NK-92 treated with Interleukin-12 subunit alpha and Interleukin-12 subunit beta, amount 100 ng/mL, for 24 hours (cell line): ENCODE results near the gene CRYAB.
"Not testable (repeated sequence)": the region's sequence is repeated elsewhere in the genome, so short reads cannot be mapped to it uniquely, and the experiment has no call there.

Experiments used
- DNase-seq: peaks from one replicate; lab custom pipeline; 2025; lab: John Stamatoyannopoulos, UW

Gene CRYAB

DNA sequence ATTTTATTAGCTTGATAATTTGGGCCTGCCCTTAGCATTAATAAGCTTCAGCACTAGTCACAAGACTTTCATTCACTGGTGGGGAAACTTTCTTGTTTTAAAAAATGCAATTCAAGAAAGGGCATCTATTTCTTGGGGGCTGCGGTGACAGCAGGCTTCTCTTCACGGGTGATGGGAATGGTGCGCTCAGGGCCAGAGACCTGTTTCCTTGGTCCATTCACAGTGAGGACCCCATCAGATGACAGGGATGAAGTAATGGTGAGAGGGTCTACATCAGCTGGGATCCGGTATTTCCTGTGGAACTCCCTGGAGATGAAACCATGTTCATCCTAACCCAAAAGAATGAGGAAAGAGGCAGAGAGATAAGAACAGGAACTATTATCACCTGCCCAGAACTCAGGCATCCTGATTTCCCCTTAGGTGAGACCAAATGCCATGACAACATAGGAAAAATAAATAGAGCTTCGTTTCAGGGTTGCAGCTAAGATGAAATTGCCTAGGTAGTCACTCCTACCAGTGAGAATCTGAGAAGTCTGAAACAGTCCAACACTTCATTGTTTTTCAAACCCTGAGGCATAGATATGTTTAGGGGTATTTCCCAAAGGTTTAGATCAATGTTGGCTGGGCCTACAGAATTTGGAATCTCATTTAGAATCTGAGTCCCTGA, 2.8 kb downstream of the CRYAB start:
- DNase-seq, result no peak

DNA sequence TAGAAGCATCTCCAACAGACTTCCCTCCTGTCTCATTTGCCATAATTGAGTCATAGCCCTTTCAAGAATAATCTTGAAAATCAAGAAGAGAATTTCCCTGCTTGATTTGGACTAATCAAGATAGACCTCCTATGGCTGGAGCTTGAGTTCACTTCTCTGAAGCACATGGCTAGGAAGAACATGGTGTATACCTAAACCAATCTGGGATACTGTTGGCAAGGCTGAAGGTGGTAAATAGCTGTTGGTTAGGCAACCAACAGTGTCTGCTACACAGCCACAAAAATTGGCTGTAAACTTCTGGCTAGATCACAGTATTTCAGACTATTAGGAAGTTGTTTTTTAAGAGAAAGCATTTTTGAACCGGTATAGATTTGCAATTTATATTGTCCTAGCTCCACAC, 4.9 kb downstream of the CRYAB start:
- no peak for DNase-seq

DNA sequence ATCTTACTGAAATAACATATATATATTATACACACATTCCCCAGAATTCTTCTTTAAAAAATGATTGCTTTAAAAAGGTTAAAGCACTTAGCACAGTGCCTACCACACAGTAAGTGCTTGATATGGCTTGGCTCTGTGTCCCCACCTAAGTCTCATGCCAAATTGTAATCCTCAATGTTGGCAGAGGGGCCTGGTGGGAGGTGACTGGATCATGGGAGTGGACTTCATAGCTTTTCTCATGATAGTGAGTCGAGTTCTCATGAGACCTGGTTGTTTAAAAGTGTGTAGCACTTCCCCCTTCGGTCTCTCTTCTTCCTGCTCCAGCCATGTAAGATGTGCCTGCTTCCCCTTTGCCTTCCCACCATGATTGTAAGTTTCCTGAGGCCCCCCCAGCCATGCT, 6.2 kb downstream of the CRYAB start:
- DNase-seq, result no peak

DNA sequence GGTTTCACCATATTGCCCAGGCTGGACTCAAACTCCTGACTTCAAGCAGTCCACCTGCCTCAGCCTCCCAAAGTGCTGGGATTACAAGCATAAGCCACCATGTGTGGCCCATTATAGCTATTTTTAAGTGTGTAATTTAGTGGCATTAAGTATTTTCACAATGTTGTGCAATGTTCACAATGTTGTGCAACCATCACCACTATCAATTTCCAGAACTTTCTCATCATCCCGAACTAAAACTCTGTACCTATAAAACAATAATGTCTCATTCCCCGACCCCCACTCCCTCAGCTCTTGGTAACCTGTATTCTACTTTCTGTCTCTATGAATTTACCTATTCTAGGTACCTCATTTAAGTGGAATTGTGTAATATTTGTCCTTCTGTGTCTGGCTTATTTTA, 24.7 kb downstream of the CRYAB start:
- no peak for DNase-seq

DNA sequence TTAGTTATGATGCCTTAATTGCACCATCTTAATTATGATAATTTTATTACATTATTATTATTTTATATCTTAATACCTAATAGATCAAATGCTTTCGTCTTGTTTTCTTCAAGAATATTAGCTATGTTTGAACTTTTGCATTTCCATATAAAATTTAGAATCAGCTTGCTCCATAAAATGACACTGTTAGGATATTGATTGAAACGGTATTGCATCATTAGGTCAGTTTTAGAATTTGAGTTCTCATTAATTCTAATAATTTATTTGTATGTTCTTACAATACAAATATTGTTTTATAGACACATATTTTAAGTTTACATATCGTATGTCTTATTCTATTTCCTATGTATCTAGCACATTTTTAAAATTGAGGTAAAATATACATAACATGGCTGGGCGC, 25.5 kb downstream of the CRYAB start:
- no peak for DNase-seq

DNA sequence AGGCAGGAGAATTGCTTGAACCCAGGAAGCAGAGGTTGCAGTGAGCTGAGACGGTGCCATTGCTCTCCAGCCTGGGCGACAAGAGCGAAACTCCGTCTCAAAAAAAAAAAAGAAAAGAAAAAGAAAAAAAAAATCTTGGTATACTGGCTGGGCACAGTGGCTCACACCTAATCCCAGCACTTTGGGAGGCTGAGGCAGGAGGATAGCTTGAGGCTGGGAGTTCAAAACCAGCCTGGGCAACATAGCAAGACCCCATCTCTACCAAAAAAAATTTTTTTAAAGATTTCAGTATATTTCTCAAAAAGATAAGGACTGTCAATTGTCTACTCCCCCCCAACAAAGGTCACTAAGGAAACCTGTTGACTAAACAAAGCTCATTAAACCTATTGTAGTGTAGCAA, 26.5 kb downstream of the CRYAB start:
- not testable (repeated sequence) for DNase-seq

DNA sequence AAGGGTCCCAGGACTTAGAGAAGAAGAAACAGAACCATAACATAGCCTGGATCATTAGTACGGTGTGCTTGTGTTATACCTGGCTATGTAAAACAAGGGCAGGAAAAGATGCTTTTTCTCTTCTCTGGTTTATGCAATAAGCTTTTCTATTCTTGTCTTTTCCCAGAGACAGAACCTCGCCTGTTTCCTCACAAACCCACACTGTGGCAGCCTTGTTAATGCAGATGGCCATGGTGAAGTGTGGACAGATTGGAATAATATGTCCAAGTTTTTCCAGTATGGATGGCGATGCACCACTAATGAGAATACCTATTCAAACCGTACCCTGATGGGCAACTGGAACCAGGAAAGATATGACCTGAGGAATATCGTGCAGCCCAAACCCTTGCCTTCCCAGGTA, 29.4 kb downstream of the CRYAB start:
- DNase-seq, result no peak

DNA sequence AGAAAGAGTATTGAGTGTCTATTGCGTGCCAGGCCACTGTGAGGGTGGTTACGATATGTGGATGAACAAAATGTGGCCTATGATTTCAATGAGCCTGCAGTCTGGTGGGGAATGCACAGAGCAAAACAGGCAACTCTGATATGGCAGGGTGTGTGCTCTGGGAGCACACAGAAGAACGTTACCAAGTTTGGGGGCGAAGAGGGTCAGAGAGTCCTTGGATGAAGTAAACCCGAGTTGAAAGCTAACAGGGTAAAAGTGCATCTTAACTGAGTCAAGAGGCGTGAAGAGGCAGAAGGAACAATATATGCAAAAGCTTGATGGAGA, 32.0 kb downstream of the CRYAB start:
- no peak for DNase-seq

DNA sequence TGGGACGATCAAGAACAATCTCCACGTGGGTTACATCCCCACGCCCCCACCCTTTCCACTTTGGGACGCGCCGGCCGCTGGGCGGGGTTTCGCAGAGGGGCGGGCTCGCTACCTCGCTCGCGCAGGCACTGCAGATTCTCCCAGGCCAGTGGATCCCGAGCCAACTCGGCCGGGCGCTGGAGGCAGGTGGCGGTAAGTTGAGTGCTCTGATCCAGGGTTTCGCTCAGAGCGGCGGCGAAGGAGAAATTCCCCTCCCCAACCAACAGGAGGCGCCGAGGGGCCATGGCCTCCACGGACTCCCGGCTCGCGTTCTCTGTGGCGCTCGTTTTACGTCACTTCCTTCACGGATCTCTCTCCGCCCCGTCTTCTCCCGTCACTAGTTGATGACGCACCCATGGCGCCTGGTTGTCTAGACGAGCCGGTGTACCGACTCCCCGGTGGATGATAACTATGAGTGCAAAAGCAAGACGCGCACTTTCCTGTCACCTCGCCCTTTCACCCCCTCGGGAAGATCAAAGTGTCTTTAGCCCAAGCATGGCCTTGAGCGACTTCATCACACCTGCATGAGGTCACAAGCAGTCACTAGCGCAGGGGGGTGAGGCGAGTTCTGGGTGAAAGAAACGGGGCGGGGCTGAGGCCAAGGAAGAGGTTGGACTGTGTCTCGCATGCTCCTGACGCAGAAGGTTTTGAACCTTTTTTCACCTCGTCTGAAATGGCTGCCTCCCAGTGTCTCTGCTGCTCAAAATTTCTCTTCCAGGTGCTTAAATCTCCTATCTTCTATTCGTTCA, 32.5 kb downstream of the CRYAB start, which contains the start of the genes CFAP68 and FDXACB1:
Gene CFAP68, plus strand, starts transcription at position 693 of the 788 bp plus-strand sequence. Its CDS starts 20 bp downstream, at position 713.
Gene FDXACB1, minus strand, starts transcription at position 317 of the 788 bp plus-strand sequence. Its CDS starts 33 bp downstream, at position 284.
- peak; percentile 93 for DNase-seq

DNA sequence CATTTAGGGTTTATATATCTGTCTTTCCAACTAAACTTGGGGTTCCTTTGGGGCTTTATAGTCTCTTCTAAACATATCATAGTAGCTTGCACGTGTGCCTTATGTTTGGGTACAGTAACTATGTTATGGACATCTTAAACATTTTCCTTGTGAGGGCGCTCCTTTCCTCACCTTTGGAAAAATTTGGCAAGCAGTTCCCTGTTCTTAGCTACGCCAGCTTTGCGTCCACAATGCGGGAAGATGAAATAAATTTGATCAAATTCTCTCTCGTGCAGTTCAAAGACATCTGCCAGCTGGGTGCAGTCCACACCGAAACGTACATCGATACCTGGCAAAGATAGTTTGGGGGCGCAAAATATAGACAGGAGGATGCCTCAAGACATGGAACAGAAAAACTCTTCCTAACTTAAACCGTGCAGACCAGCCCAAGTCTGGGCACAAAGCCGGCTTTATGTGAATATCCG, 33.2 kb downstream of the CRYAB start:
- DNase-seq, result no peak

DNA sequence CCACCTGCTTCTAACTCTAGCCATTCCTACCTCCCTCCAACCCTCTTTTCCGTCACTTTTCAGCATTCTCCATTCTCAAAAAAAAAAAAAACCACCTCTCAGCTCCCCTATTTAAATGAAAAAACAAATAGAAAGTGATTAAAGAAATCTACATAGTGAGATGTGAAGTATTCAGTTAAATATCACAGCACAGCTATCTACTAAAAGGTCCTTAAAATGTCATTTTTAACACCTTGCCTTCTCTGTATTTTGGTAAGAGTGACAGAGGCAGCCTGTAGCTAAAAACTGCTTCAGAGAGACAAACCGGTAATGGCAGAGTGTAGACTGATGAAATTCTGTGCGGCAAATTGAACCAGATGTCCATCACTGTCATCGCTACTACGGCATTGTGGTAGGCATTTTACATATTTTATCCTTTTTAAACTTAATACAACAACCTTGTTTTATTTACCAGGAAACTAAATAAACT, 39.8 kb downstream of the CRYAB start:
- DNase-seq, result no peak

DNA sequence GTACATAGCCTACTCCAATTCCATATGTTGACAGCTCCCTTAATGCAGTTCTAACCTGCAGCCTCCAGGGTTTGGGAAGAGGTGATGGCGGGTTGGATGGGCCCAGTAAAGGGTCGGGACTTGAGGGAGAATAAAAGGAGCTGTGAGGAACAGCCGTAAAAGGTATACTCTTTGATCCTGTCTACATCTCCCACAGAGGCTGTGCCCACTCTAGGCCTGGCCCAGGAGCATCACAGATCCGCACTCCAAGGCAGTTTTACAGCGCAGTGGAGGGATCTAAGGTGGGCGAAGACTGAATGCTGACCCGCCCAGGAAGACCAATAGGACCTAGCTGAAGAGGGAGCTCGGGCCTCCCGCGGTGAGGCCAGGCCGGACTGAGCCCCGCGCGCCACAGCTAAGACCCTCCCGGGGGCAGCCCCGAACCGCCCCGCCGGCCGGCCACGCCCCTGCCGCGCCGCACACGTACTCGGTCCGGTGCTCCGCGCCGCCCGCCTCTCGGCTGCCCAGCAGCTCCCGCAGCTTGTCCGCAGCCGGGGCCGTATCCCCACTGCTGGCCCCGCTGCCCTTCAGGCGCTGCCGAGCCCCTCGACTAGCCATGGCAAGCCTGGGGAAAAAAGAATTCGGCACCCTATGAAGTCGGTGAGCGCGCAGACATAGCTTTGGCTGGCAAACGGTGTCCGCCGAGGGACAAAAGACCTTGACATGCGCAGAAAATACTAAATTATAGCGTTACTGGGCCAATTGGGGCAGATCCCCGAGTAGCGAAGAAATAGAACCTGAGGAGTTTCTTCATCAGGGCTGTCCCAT, 40.5 kb downstream of the CRYAB start, which contains the start of gene ALG9:
Gene ALG9, minus strand, starts transcription at position 696 of the 807 bp plus-strand sequence. Its CDS starts 99 bp downstream, at position 597.
- DNase-seq, result peak; percentile 77

DNA sequence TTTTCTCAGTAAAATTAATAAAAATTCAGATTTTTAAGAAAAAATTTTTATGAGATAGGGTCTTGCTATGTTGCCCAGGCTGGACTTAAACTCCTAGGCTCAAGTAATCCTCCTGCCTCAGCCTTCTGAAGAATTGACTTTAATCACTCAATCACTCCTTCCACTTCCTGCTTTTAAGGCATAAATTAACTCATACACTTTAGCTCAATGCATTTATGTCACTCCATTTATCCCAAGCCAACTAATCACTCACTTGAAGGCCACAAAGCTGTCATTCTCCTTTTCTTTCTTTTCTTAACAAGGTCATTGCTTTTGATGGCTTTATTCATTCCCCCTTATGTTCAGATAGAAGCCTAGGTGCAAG, 41.1 kb downstream of the CRYAB start:
- no peak for DNase-seq

DNA sequence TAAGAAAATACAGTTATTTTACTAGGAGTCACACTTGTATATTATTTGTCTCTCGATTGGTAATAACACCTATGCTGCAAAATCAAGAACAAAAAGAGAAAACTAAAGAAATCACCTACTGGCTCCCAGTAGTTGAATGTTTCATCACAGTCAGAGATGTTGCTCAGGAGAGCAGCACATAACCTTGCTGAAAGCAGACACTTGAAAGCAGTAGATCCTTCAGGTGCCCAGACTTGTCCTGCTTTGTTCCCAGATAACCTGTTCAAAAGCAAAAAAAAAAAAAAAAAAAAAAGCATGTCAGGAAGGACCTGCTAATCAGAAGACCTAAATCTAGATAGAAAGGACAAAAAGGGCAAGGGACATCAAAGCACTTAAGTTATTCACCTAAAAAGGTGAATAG, 41.5 kb downstream of the CRYAB start:
- DNase-seq, result no peak

DNA sequence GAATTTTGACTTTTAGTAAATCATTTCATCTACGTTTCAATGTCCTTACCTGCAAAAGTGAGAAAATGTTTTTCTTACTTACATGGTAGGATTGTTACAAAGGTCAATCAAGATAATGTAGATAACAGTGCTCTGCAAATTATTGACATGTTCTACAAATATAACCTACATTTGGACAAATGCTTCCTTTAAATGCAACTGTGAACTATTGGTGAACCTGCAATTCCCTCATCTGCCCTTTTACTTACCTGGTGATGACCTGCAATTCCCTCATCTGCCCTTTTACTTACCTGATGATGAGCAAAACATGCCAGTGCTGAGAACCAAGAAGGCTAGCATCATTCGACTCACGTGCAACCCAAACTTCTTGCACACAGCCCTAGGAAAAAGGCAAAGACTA, 51.3 kb downstream of the CRYAB start:
- no peak for DNase-seq
